Naive thymus-derived CD4-positive, alpha-beta T cell (primary cell): ENCODE results near the gene EREG. TPM values are rescaled to one million over a fixed set of nuclear protein-coding genes. Genes with fewer than 3 reads are reported as not detected.
A peak's percentile ranks its signal among the peaks of the same experiment; 100 is the strongest.

Experiments
- ATAC-seq: fragments of 150-1000 bp; cut with Tn5 transposase; 2 replicates; pipeline ENCODE4 v1.10.0; 2021; ENCODE audit warnings: mild to moderate bottlenecking, moderate library complexity
- CTCF ChIA-PET: fragments of 350-600 bp; sonication (Branson Sonifier 250); formaldehyde crosslinking; loops from one replicate; lab custom pipeline; 2021; ENCODE audit warnings: antibody characterized with exemption; lab: Charles Lee
- POLR2A ChIA-PET: fragments of 350-600 bp; sonication (Branson Sonifier 250); formaldehyde crosslinking; loops from one replicate; lab custom pipeline; 2021; ENCODE audit warnings: antibody characterized with exemption, inconsistent platforms; lab: Charles Lee
- DNase-seq, 9 donors: peaks; one replicate each; pipeline versions ENCODE4 v3.0.0 to v3.0.0-alpha.2; 2020 to 2022; ENCODE audit warnings: mixed read lengths in 1 of 9
- H3K27ac ChIP-seq: one replicate; pipeline ENCODE4 v1.7.0; 2013; ENCODE audit warnings: mild to moderate bottlenecking, low read depth, low read length, moderate library complexity
- H3K27me3 ChIP-seq, 2 donors: one replicate each; pipeline ENCODE4 v1.7.0; 2013; ENCODE audit warnings: low read length in 2 of 2, mild to moderate bottlenecking in 2 of 2, moderate library complexity in 2 of 2; ENCODE audit not compliant: control insufficient read depth in 2 of 2, insufficient read depth in 2 of 2
- H3K36me3 ChIP-seq, 3 experiments: 1 replicate in 2 of 3; 2 replicates in 1 of 3; pipeline ENCODE4 v1.7.0; 2013; ENCODE audit warnings: low read length in 3 of 3, mild to moderate bottlenecking in 3 of 3, moderate library complexity in 1 of 3; ENCODE audit not compliant: insufficient read depth in 3 of 3, control insufficient read depth in 2 of 3
- H3K4me1 ChIP-seq, 2 donors: one replicate each; pipeline ENCODE4 v1.7.0; 2013; ENCODE audit warnings: low read length in 2 of 2, mild to moderate bottlenecking in 2 of 2, moderate library complexity in 1 of 2; ENCODE audit not compliant: control insufficient read depth in 2 of 2, insufficient read depth in 2 of 2
- H3K4me3 ChIP-seq: 2 replicates; pipeline ENCODE4 v1.7.0; 2013; ENCODE audit warnings: mild to moderate bottlenecking, low read length
- H3K9me3 ChIP-seq, 3 experiments: 1 replicate in 2 of 3; 2 replicates in 1 of 3; pipeline ENCODE4 v1.7.0; 2013; ENCODE audit warnings: low read length in 3 of 3; ENCODE audit not compliant: control insufficient read depth in 2 of 3
- H3K27ac Mint-ChIP-seq, 9 donors: one replicate each; pipeline ENCODE4 v1.8.0; 2020 to 2022; ENCODE audit warnings: mixed read lengths in 9 of 9, mild to moderate bottlenecking in 8 of 9, moderate library complexity in 5 of 9, inconsistent platforms in 2 of 9
- H3K27me3 Mint-ChIP-seq, 5 donors: one replicate each; pipeline ENCODE4 v1.8.0; 2021 to 2022; ENCODE audit warnings: mixed read lengths in 5 of 5, mild to moderate bottlenecking in 1 of 5
- H3K36me3 Mint-ChIP-seq, 5 donors: one replicate each; pipeline ENCODE4 v1.8.0; 2020 to 2022; ENCODE audit warnings: mixed read lengths in 5 of 5, mild to moderate bottlenecking in 3 of 5, inconsistent platforms in 1 of 5
- H3K4me1 Mint-ChIP-seq, 7 donors: one replicate each; pipeline ENCODE4 v1.8.0; 2020 to 2022; ENCODE audit warnings: mixed read lengths in 7 of 7, mild to moderate bottlenecking in 3 of 7, inconsistent platforms in 1 of 7
- H3K4me3 Mint-ChIP-seq, 10 donors: one replicate each; pipeline ENCODE4 v1.8.0; 2020 to 2022; ENCODE audit warnings: mild to moderate bottlenecking in 10 of 10, mixed read lengths in 10 of 10, moderate library complexity in 6 of 10, inconsistent platforms in 2 of 10
- H3K9me3 Mint-ChIP-seq, 11 donors: one replicate each; pipeline ENCODE4 v1.8.0; 2020 to 2022; ENCODE audit warnings: mixed read lengths in 11 of 11, mild to moderate bottlenecking in 4 of 11, inconsistent platforms in 1 of 11, moderate library complexity in 1 of 11
- intact Hi-C, 2 donors: fragments of 100-400 bp; cut with micrococcal nuclease; formaldehyde crosslinking; loops; one replicate each; pipeline ENCODE4 v1.15.1; 2023
- polyA plus RNA-seq, 2 donors: library from polyadenylated mRNA; unstranded; fragments of 300-500 nt; fragmentation: Illumina TruSeq; gene quantifications; one replicate each; pipeline ENCODE4 v1.2.3, GENCODE V29; 2021
- total RNA-seq, 6 experiments: library from RNA in 5 of 6; stranded (reverse) in 5 of 6; gene quantifications; 1 replicate in 5 of 6; 2 replicates in 1 of 6; pipeline ENCODE4 v1.2.3 and lab custom pipeline; 2021 to 2026

The EREG gene
- total and polyA plus RNA-seq, 7 experiments from 2014 or later, result 10.3 to 37.7 TPM; not detected in 5

GRCh38 chr4:74433541-74434172, 68.7 kb downstream of the EREG start:
- H3K27ac ChIP-seq, result no peak overlapping the region
- H3K4me1 Mint-ChIP-seq, result no peaks in the 10 kb centered on the region
- peaks cover 4 to 21% (median 4%) of the 10 kb centered on the region in 5 donors for H3K27me3 Mint-ChIP-seq
- POLR2A ChIA-PET, result no interaction called here
- no peaks in the 10 kb centered on the region for H3K9me3 ChIP-seq
- H3K4me3 ChIP-seq, result no peak overlapping the region
- no peaks in the 10 kb centered on the region for H3K27me3 ChIP-seq
- CTCF ChIA-PET, result no interaction called here
- H3K4me3 Mint-ChIP-seq, result no peak overlapping the region
- DNase-seq, result no peak
- no peak for ATAC-seq
- no peaks in the 10 kb centered on the region for H3K9me3 Mint-ChIP-seq
- H3K27ac Mint-ChIP-seq, result peak overlapping the region in 1 of 9 donors; percentile 55
- no peaks in the 10 kb centered on the region for H3K4me1 ChIP-seq
- H3K36me3 ChIP-seq, result no peaks in the 10 kb centered on the region
- intact Hi-C loops, result no loop called here
- H3K36me3 Mint-ChIP-seq, result no peaks in the 10 kb centered on the region

GRCh38 chr4:74435296-74435695, 70.4 kb downstream of the EREG start:
- ATAC-seq, result no peak
- H3K4me3 Mint-ChIP-seq, result no peak overlapping the region

GRCh38 chr4:74437866-74438265, 72.9 kb downstream of the EREG start:
- peaks cover 0 to 21% (median 4%) of the 10 kb centered on the region in 5 donors for H3K27me3 Mint-ChIP-seq
- intact Hi-C loops, result no loop called here
- no peak overlapping the region for H3K27ac ChIP-seq
- no peaks in the 10 kb centered on the region for H3K36me3 ChIP-seq
- no peaks in the 10 kb centered on the region for H3K4me1 Mint-ChIP-seq
- POLR2A ChIA-PET, result no interaction called here
- CTCF ChIA-PET, result no interaction called here
- H3K4me3 Mint-ChIP-seq, result no peak overlapping the region
- no peak overlapping the region for H3K4me3 ChIP-seq
- no peaks in the 10 kb centered on the region for H3K36me3 Mint-ChIP-seq
- H3K9me3 Mint-ChIP-seq, result no peaks in the 10 kb centered on the region
- H3K27me3 ChIP-seq, result no peaks in the 10 kb centered on the region
- H3K4me1 ChIP-seq, result no peaks in the 10 kb centered on the region
- no peak for DNase-seq
- ATAC-seq, result no peak
- no peaks in the 10 kb centered on the region for H3K9me3 ChIP-seq
- H3K27ac Mint-ChIP-seq, result no peak overlapping the region

More at GRCh38 chr4:74435296-74435695, 70.4 kb downstream of the EREG start:
- no peaks in the 10 kb centered on the region for H3K27me3 ChIP-seq
- no peaks in the 10 kb centered on the region for H3K36me3 ChIP-seq
- H3K27ac ChIP-seq, result no peak overlapping the region
- Mint-ChIP-seq H3K27me3 (peaks cover 0 to 21% (median 4%) of the 10 kb centered on the region in 5 donors), H3K36me3 (no peaks in the 10 kb centered on the region), H3K9me3 (no peaks in the 10 kb centered on the region), H3K27ac (no peak overlapping the region), H3K4me1 (no peaks in the 10 kb centered on the region)
- H3K4me3 ChIP-seq, result no peak overlapping the region
- ChIA-PET CTCF (interaction anchor here (0.5 kb wide), 1 partner anchor 58 kb away, joined by 7 read pairs; no protein-coding TSS in a partner anchor), POLR2A (no interaction called here)
- intact Hi-C loops, result no loop called here
- no peaks in the 10 kb centered on the region for H3K9me3 ChIP-seq
- no peak for DNase-seq
- no peaks in the 10 kb centered on the region for H3K4me1 ChIP-seq

Other genes with a start within 250 kb of the EREG start
- gene MTHFD2L, start 207.0 kb upstream of the EREG start, total RNA-seq, result 10 to 100 TPM in 4 of 5 experiments, 1 to 10 TPM in 1; 7.5 to 13.7 (median 10.4) TPM
- gene MTHFD2L, start 207.0 kb upstream of the EREG start, polyA plus RNA-seq, result 1 to 10 TPM; 2.3 to 8.1 TPM
- gene EPGN, start 56.7 kb upstream of the EREG start, total RNA-seq, result 1 to 10 TPM in 1 of 5 experiments, under 1 TPM in 3, not detected in 1; 0.29 to 1.1 (median 0.43) TPM
- under 1 TPM in 1 of 2 donors, not detected in 1; 0.29 TPM for gene EPGN, start 56.7 kb upstream of the EREG start, polyA plus RNA-seq
- gene AREG, start 80.0 kb downstream of the EREG start, total RNA-seq, result 10 to 100 TPM in 2 of 5 experiments, under 1 TPM in 2, not detected in 1; 0.36 to 30.5 (median 6.7) TPM
- 1 to 10 TPM; 1.1 to 6.0 TPM for gene AREG, start 80.0 kb downstream of the EREG start, polyA plus RNA-seq